HG03575 (cell line): ENCODE measurements around the gene KY.
"Not testable (repeated sequence)": the region's sequence is repeated elsewhere in the genome, so short reads cannot be mapped to it uniquely, and the experiment has no call there.

ENCODE experiments used
- ATAC-seq: cut with Tn5 transposase; IDR thresholded peaks from one replicate; pipeline ENCODE4 v1.9.1; 2021; ENCODE audit not compliant: unreplicated experiment, insufficient number of reproducible peaks, low FRiP score; ENCODE audit errors: extremely low read depth

KY gene

GRCh38 chr3:134608771-134609435 lies 41.9 kb downstream of the KY start:
- no peak for ATAC-seq

GRCh38 chr3:134608023-134608770 lies 42.6 kb downstream of the KY start:
- ATAC-seq, result no peak

GRCh38 chr3:134607054-134608022 lies 43.5 kb downstream of the KY start:
- ATAC-seq, result no peak

GRCh38 chr3:134606033-134607025 lies 44.5 kb downstream of the KY start:
- no peak for ATAC-seq

GRCh38 chr3:134605556-134605955 lies 45.3 kb downstream of the KY start:
- ATAC-seq, result no peak

- ATAC-seq, result no peak
These were observed 46.9 kb downstream of the KY start for GRCh38 chr3:134603956-134604355.

- ATAC-seq, result no peak
These were observed 47.3 kb downstream of the KY start for GRCh38 chr3:134603480-134603879.

- no peak for ATAC-seq
These were observed 48.4 kb downstream of the KY start for GRCh38 chr3:134602440-134602814.

GRCh38 chr3:134601539-134602439 lies 49.0 kb downstream of the KY start:
- no peak for ATAC-seq

GRCh38 chr3:134600685-134601463 lies 49.9 kb downstream of the KY start:
- no peak for ATAC-seq

- no peak for ATAC-seq
These were observed 50.6 kb downstream of the KY start for GRCh38 chr3:134600206-134600605.

GRCh38 chr3:134598763-134599545 lies 51.9 kb downstream of the KY start:
- no peak for ATAC-seq

GRCh38 chr3:134597390-134597970 lies 53.3 kb downstream of the KY start:
- no peak for ATAC-seq

- ATAC-seq, result not testable (repeated sequence)
These were observed 55.8 kb downstream of the KY start for GRCh38 chr3:134594986-134595385.

GRCh38 chr3:134594331-134594741 lies 56.5 kb downstream of the KY start:
- no peak for ATAC-seq

GRCh38 chr3:134592806-134593205 lies 58.0 kb downstream of the KY start:
- ATAC-seq, result no peak
